Measurements from ENCODE around the gene DNAJC2.
"Not testable (repeated sequence)": the region's sequence is repeated elsewhere in the genome, so short reads cannot be mapped to it uniquely, and the experiment has no call there.

- not testable (repeated sequence) for TF ChIP-seq POLR2A, POLR2AphosphoS5, TAF1, SPI1 (IDR thresholded peaks at IDR 0.05; ENCODE audit: low read depth, low read length)
These were observed 69.7 kb downstream of the DNAJC2 start for GRCh38 chr7:103274867-103275266.

Measured in GM12891 (cell line).